ENCODE data around the gene CMC2.
A peak's percentile ranks its signal among the peaks of the same experiment; 100 is the strongest.

DNA sequence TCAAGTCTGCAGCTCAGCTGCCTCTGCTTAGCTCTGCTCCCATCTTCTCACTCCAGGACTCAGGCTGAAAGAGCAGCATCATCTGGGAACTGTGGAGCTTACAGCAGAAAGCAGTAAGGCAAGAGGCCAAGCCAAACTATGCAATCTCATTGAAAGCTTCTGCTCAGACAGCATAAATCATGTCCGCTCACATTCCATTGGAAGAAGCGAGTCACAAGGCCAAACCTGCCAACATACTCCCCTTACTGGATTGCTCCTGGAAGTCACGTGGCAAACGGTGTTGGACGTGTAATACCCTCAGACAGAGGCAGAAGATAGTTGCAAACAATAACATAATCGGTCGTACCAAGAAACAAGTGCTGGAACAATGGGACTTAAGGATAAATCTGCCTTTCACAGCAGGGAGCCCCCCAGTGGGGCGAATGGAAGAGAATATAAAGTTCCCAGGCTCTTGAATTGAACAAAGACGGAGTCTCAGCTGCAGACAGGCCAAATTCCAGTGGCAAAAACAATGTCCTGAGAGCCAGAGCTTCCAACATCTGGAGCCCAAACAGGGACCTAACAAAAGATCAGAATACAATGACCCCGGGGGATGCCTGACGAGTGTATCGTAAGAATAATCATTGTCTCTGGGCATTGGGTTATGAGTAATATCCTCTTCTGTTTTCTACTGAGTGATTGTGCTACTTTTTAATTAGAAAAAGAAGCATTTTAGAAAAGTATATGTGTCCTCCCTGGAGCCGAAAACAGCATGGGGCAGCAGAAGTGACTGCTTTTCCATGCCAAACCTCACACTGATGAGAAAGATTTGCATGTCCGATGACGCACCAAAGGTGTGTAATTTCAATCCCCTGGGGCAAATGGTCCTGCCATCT is 68.4 kb downstream of the CMC2 start:
- TF ChIP-seq, protein P1, sequence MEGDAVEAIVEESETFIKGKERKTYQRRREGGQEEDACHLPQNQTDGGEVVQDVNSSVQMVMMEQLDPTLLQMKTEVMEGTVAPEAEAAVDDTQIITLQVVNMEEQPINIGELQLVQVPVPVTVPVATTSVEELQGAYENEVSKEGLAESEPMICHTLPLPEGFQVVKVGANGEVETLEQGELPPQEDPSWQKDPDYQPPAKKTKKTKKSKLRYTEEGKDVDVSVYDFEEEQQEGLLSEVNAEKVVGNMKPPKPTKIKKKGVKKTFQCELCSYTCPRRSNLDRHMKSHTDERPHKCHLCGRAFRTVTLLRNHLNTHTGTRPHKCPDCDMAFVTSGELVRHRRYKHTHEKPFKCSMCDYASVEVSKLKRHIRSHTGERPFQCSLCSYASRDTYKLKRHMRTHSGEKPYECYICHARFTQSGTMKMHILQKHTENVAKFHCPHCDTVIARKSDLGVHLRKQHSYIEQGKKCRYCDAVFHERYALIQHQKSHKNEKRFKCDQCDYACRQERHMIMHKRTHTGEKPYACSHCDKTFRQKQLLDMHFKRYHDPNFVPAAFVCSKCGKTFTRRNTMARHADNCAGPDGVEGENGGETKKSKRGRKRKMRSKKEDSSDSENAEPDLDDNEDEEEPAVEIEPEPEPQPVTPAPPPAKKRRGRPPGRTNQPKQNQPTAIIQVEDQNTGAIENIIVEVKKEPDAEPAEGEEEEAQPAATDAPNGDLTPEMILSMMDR (IDR thresholded peaks at IDR 0.05) = no peak
- no peak for TF ChIP-seq POLR2A (IDR thresholded peaks at IDR 0.05)
- TF ChIP-seq POLR2AphosphoS5 (IDR thresholded peaks at IDR 0.05) = peak in 2 of 3 donors; percentile 53 to 69
- TF ChIP-seq EP300 (IDR thresholded peaks at IDR 0.05) = no peak

Data from suprapubic skin (tissue), 4 donors.